SU-DHL-6 (cell line): ENCODE measurements around the gene CDR2L.
A peak's percentile ranks its signal among the peaks of the same experiment; 100 is the strongest.

Source experiments
- H2AFZ ChIP-seq: fragments of 200-600 bp; sonication (generic); 2 replicates; pipeline ENCODE4 v1.6.1; 2014; ENCODE audit warnings: low read depth, mild to moderate bottlenecking, moderate library complexity, mixed read lengths, antibody characterized with exemption, low read length; ENCODE audit not compliant: severe bottlenecking
- H3F3A ChIP-seq: fragments of 200-600 bp; shearing (Covaris generic); 2 replicates; pipeline ENCODE4 v1.6.0; 2016; ENCODE audit warnings: antibody characterized with exemption, mild to moderate bottlenecking; ENCODE audit not compliant: insufficient read depth
- H3K27ac ChIP-seq: fragments of 200-600 bp; sonication (generic); 2 replicates; pipeline ENCODE4 v1.5.1; 2016; ENCODE audit warnings: low read depth, mild to moderate bottlenecking, low read length, moderate library complexity, mixed read lengths
- H3K27me3 ChIP-seq: fragments of 200-600 bp; sonication (generic), shearing (Covaris generic); 2 replicates; pipeline ENCODE4 v1.6.0; 2014; ENCODE audit warnings: mild to moderate bottlenecking, low read length
- H3K36me3 ChIP-seq: fragments of 200-600 bp; sonication (generic); 2 replicates; pipeline ENCODE4 v1.6.1; 2014; ENCODE audit warnings: mild to moderate bottlenecking, low read length, mixed read lengths
- H3K4me2 ChIP-seq: fragments of 300-600, 200-600 bp; shearing (Covaris generic), sonication (generic); 2 replicates; pipeline ENCODE4 v1.6.0; 2014; ENCODE audit warnings: low read length, low read depth, mild to moderate bottlenecking; ENCODE audit not compliant: poor library complexity, severe bottlenecking
- H3K4me3 ChIP-seq: fragments of 200-600 bp; sonication (generic); 2 replicates; pipeline ENCODE4 v1.5.1; 2014; ENCODE audit warnings: antibody characterized with exemption, low read length, mild to moderate bottlenecking, mixed read lengths; ENCODE audit not compliant: insufficient read depth, poor library complexity, severe bottlenecking
- H3K79me2 ChIP-seq: fragments of 200-600 bp; sonication (generic); 2 replicates; pipeline ENCODE4 v1.6.1; 2014; ENCODE audit warnings: mild to moderate bottlenecking, low read length, moderate library complexity; ENCODE audit not compliant: insufficient read depth
- H3K9ac ChIP-seq: fragments of 200-600 bp; sonication (generic); 2 replicates; pipeline ENCODE4 v1.7.0; 2014; ENCODE audit warnings: mild to moderate bottlenecking, low read length
- H3K9me2 ChIP-seq: fragments of 200-600 bp; sonication (generic); replicated peaks from 2 replicates; pipeline ENCODE4 v1.6.1; 2014; ENCODE audit warnings: low read length; ENCODE audit not compliant: insufficient read depth
- H3K9me3 ChIP-seq: fragments of 200-600 bp; sonication (generic); 2 replicates; pipeline ENCODE4 v1.6.1; 2014; ENCODE audit warnings: low read length, mixed read lengths; ENCODE audit not compliant: insufficient read depth
- H4K20me1 ChIP-seq: fragments of 200-600 bp; sonication (generic); 2 replicates; pipeline ENCODE4 v1.6.1; 2014; ENCODE audit warnings: low read depth, mild to moderate bottlenecking, antibody characterized with exemption, low read length, moderate library complexity, mixed read lengths
- CTCF ChIP-seq: fragments of 200-600 bp; sonication (generic); IDR thresholded peaks from one replicate; pipeline ENCODE4 v1.5.1; 2017; ENCODE audit warnings: antibody characterized with exemption, mild to moderate bottlenecking, low read length, moderate library complexity; ENCODE audit not compliant: insufficient read depth, poor library complexity, severe bottlenecking
- EZH2phosphoT487 ChIP-seq: fragments of 200-600 bp; sonication (generic), shearing (Covaris generic); conservative IDR thresholded peaks from 2 replicates; pipeline ENCODE4 v1.6.1; 2018; ENCODE audit warnings: mild to moderate bottlenecking, antibody characterized with exemption, low read length, moderate library complexity, mixed read lengths

CDR2L gene

GRCh38 chr17:74959826-74960515 is 27.5 kb upstream of the CDR2L start:
- H3K27me3 ChIP-seq = no peaks in the 10 kb centered on the region
- no peak for TF ChIP-seq EZH2phosphoT487
- TF ChIP-seq CTCF = no peak
- no peaks in the 10 kb centered on the region for H3K79me2 ChIP-seq
- H3K9me2 ChIP-seq = no peaks in the 10 kb centered on the region
- no peak overlapping the region for H3K27ac ChIP-seq
- no peak overlapping the region for H3K4me3 ChIP-seq
- H3K9ac ChIP-seq = no peak overlapping the region
- no peaks in the 10 kb centered on the region for H3K9me3 ChIP-seq
- no peaks in the 10 kb centered on the region for H4K20me1 ChIP-seq
- H2AFZ ChIP-seq = no peak overlapping the region
- H3K36me3 ChIP-seq = no peaks in the 10 kb centered on the region
- no peak overlapping the region for H3K4me2 ChIP-seq
- no peaks in the 10 kb centered on the region for H3F3A ChIP-seq

GRCh38 chr17:74960570-74961342 is 26.7 kb upstream of the CDR2L start:
- Histone ChIP-seq H3K27ac (no peak overlapping the region), H3F3A (no peaks in the 10 kb centered on the region), H3K4me3 (no peak overlapping the region), H2AFZ (peak overlapping the region; percentile 82), H3K79me2 (no peaks in the 10 kb centered on the region), H3K9ac (no peak overlapping the region), H3K27me3 (no peaks in the 10 kb centered on the region), H3K9me3 (no peaks in the 10 kb centered on the region), H3K9me2 (no peaks in the 10 kb centered on the region), H3K4me2 (peak overlapping the region; percentile 21), H3K36me3 (no peaks in the 10 kb centered on the region), H4K20me1 (no peaks in the 10 kb centered on the region)
- no peak for TF ChIP-seq EZH2phosphoT487
- TF ChIP-seq CTCF = peak; percentile 65

GRCh38 chr17:74961657-74962350 is 25.6 kb upstream of the CDR2L start:
- no peaks in the 10 kb centered on the region for H3K79me2 ChIP-seq
- H3K4me3 ChIP-seq = no peak overlapping the region
- H3K4me2 ChIP-seq = no peak overlapping the region
- no peaks in the 10 kb centered on the region for H3K9me3 ChIP-seq
- H3K36me3 ChIP-seq = no peaks in the 10 kb centered on the region
- H4K20me1 ChIP-seq = no peaks in the 10 kb centered on the region
- no peaks in the 10 kb centered on the region for H3K27me3 ChIP-seq
- H3K9ac ChIP-seq = no peak overlapping the region
- H3K9me2 ChIP-seq = no peaks in the 10 kb centered on the region
- H3F3A ChIP-seq = no peaks in the 10 kb centered on the region
- no peak overlapping the region for H2AFZ ChIP-seq
- TF ChIP-seq CTCF = peak; percentile 77
- no peak for TF ChIP-seq EZH2phosphoT487
- H3K27ac ChIP-seq = no peak overlapping the region
